ENCODE measurements around the gene CDH3. TPM values are rescaled to one million over a fixed set of nuclear protein-coding genes. Genes with fewer than 3 reads are reported as not detected.

The CDH3 gene
- total and polyA plus RNA-seq, 2 of the 13 experiments (the other 11 are each of a cell fraction or from before 2014, with no cell fraction given), result 0.11 TPM; not detected in 1

DNA sequence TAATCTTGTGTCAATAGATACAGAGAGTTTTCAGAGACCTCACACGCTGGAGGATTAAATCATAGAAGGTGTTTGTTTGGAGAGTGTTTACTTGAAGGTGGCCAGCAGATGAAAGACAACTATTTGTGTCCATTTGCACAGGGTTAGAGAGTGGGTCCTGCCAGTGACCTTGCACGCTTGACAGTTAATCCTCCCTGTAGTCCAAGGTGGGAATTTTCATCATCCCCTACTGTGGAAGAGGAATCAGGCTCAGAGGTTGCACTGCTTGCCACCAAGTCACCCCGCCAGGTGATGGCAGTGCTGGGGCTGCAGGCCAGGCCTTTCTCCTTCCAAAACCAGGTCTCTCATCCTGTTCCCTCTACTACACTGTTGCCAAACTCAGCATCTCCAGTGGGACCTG lies 104.3 kb downstream of the CDH3 start (continued):
- TF ChIP-seq ZNF678 (CRISPR knock-in tag; IDR thresholded peaks at IDR 0.05) (no peak), ZNF775 (CRISPR knock-in tag; IDR thresholded peaks at IDR 0.05; ENCODE audit: borderline replicate concordance) (no peak), KLF11 (CRISPR knock-in tag; IDR thresholded peaks at IDR 0.05) (0 out of 2 replicates have a peak, but pooled peaks have one; percentile 41), CSRNP2 (CRISPR knock-in tag; conservative IDR thresholded peaks at IDR 0.05; ENCODE audit: low read depth) (no peak), ZNF878 (CRISPR knock-in tag; IDR thresholded peaks at IDR 0.05) (no peak), ZNF83 (CRISPR knock-in tag; IDR thresholded peaks at IDR 0.05; ENCODE audit: borderline replicate concordance) (no peak), ZNF564 (CRISPR knock-in tag; IDR thresholded peaks at IDR 0.05) (no peak)
- TF ChIP-seq, protein P1, sequence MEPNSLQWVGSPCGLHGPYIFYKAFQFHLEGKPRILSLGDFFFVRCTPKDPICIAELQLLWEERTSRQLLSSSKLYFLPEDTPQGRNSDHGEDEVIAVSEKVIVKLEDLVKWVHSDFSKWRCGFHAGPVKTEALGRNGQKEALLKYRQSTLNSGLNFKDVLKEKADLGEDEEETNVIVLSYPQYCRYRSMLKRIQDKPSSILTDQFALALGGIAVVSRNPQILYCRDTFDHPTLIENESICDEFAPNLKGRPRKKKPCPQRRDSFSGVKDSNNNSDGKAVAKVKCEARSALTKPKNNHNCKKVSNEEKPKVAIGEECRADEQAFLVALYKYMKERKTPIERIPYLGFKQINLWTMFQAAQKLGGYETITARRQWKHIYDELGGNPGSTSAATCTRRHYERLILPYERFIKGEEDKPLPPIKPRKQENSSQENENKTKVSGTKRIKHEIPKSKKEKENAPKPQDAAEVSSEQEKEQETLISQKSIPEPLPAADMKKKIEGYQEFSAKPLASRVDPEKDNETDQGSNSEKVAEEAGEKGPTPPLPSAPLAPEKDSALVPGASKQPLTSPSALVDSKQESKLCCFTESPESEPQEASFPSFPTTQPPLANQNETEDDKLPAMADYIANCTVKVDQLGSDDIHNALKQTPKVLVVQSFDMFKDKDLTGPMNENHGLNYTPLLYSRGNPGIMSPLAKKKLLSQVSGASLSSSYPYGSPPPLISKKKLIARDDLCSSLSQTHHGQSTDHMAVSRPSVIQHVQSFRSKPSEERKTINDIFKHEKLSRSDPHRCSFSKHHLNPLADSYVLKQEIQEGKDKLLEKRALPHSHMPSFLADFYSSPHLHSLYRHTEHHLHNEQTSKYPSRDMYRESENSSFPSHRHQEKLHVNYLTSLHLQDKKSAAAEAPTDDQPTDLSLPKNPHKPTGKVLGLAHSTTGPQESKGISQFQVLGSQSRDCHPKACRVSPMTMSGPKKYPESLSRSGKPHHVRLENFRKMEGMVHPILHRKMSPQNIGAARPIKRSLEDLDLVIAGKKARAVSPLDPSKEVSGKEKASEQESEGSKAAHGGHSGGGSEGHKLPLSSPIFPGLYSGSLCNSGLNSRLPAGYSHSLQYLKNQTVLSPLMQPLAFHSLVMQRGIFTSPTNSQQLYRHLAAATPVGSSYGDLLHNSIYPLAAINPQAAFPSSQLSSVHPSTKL (CRISPR knock-in tag; IDR thresholded peaks at IDR 0.05), result peak; percentile 91

Small RNA genes lying within 50 kb of the gene (small RNA-seq; reads per million reads assigned to genes)
- gene HSPE1P5 (ENCODE audit: insufficient read depth in 2 of 3, insufficient read length in 3 of 3, low read depth in 2 of 3, low replicate concordance in 1 of 3) (0 reads per million in 3 experiments), gene RF01233 (ENCODE audit: insufficient read depth in 2 of 3, insufficient read length in 3 of 3, low read depth in 2 of 3, low replicate concordance in 1 of 3) (0 reads per million in 3 experiments), gene RNA5SP429 (ENCODE audit: insufficient read depth in 2 of 3, insufficient read length in 3 of 3, low read depth in 2 of 3, low replicate concordance in 1 of 3) (0 to 0.97 (median 0) reads per million in 3 experiments)

Other genes starting within 250 kb of the CDH3 start
- gene SMPD3, start 196.8 kb upstream of the CDH3 start, total RNA-seq (2016; rRNA removed; fragmentation: Illumina TruSeq; extraction: Trizol), result 0.07 TPM in 1 of 2 replicates, not detected in the other
- 0.13 and 0.32 TPM in 2 replicates for gene SMPD3, start 196.8 kb upstream of the CDH3 start, polyA plus RNA-seq (2011; rRNA removed)
- gene ZFP90, start 106.0 kb upstream of the CDH3 start, total RNA-seq (2016; rRNA removed; fragmentation: Illumina TruSeq; extraction: Trizol), result 17.6 and 21.9 TPM in 2 replicates
- gene ZFP90, start 106.0 kb upstream of the CDH3 start, polyA plus RNA-seq (2011; rRNA removed), result 17.6 and 18.9 TPM in 2 replicates
- 0.70 and 0.95 TPM in 2 replicates for gene CDH1, start 92.0 kb downstream of the CDH3 start, total RNA-seq (2016; rRNA removed; fragmentation: Illumina TruSeq; extraction: Trizol)
- gene CDH1, start 92.0 kb downstream of the CDH3 start, polyA plus RNA-seq (2011; rRNA removed), result 9.8 and 10.0 TPM in 2 replicates
- 13.3 and 15.3 TPM in 2 replicates for gene TANGO6, start 198.2 kb downstream of the CDH3 start, total RNA-seq (2016; rRNA removed; fragmentation: Illumina TruSeq; extraction: Trizol)
- gene TANGO6, start 198.2 kb downstream of the CDH3 start, polyA plus RNA-seq (2011; rRNA removed), result 6.6 and 7.2 TPM in 2 replicates